ENCODE data around the gene ANAPC15. TPM values are rescaled to one million over a fixed set of nuclear protein-coding genes. Genes with fewer than 3 reads are reported as not detected.

Gene ANAPC15
- total and polyA plus RNA-seq, 9 donors = 29.8 to 38.7 (median 35.1) TPM

GRCh38 chr11:72067266-72067665 lies 45.2 kb downstream of the ANAPC15 start:
- peaks cover 8% of the 10 kb centered on the region for H3K36me3 ChIP-seq (ENCODE audit: control insufficient read depth, insufficient read depth, low read length)
- H3K27me3 ChIP-seq (ENCODE audit: control insufficient read depth, insufficient read depth, low read length) = no peaks in the 10 kb centered on the region
- no peaks in the 10 kb centered on the region for H3K9me3 ChIP-seq (replicated peaks; ENCODE audit: control insufficient read depth, low read depth, low read length)
- DNase-seq = no peak
- peaks cover 18% of the 10 kb centered on the region for H3K4me1 ChIP-seq (ENCODE audit: control insufficient read depth, insufficient read depth, low read length)
- peak overlapping the region; percentile 44 for H3K27ac ChIP-seq (ENCODE audit: low read length)
- no peak overlapping the region for H3K4me3 ChIP-seq (ENCODE audit: low read length)

GRCh38 chr11:72066855-72067254 lies 45.6 kb downstream of the ANAPC15 start:
- no peak for DNase-seq
- peak overlapping the region; percentile 44 for H3K27ac ChIP-seq (ENCODE audit: low read length)
- H3K4me1 ChIP-seq (ENCODE audit: control insufficient read depth, insufficient read depth, low read length) = peaks cover 14% of the 10 kb centered on the region

GRCh38 chr11:72061739-72062396 lies 50.6 kb downstream of the ANAPC15 start:
- no peaks in the 10 kb centered on the region for H3K27me3 ChIP-seq (ENCODE audit: control insufficient read depth, insufficient read depth, low read length)
- H3K9me3 ChIP-seq (replicated peaks; ENCODE audit: control insufficient read depth, low read depth, low read length) = no peaks in the 10 kb centered on the region
- no peak overlapping the region for H3K4me3 ChIP-seq (ENCODE audit: low read length)
- H3K36me3 ChIP-seq (ENCODE audit: control insufficient read depth, insufficient read depth, low read length) = peaks cover 9% of the 10 kb centered on the region
- no peaks in the 10 kb centered on the region for H3K4me1 ChIP-seq (ENCODE audit: control insufficient read depth, insufficient read depth, low read length)
- no CpG with 5 or more reads among the region's 5 CpGs for WGBS (ENCODE audit: insufficient coverage)
- no peak for DNase-seq
- H3K27ac ChIP-seq (ENCODE audit: low read length) = no peak overlapping the region

More at GRCh38 chr11:72066855-72067254, 45.6 kb downstream of the ANAPC15 start:
- peaks cover 8% of the 10 kb centered on the region for H3K36me3 ChIP-seq (ENCODE audit: control insufficient read depth, insufficient read depth, low read length)
- no peaks in the 10 kb centered on the region for H3K9me3 ChIP-seq (replicated peaks; ENCODE audit: control insufficient read depth, low read depth, low read length)
- no peak overlapping the region for H3K4me3 ChIP-seq (ENCODE audit: low read length)
- H3K27me3 ChIP-seq (ENCODE audit: control insufficient read depth, insufficient read depth, low read length) = no peaks in the 10 kb centered on the region

Other genes with a start within 250 kb of the ANAPC15 start
- gene DEFB131B, start 234.2 kb downstream of the ANAPC15 start, total RNA-seq = not detected
- not detected for gene DEFB131B, start 234.2 kb downstream of the ANAPC15 start, polyA plus RNA-seq (ENCODE audit: insufficient read depth in 1 of 8, insufficient read length in 8 of 8, low replicate concordance in 1 of 8)
- gene XNDC1N, start 184.1 kb downstream of the ANAPC15 start, total RNA-seq = 5.3 TPM
- gene XNDC1N, start 184.1 kb downstream of the ANAPC15 start, polyA plus RNA-seq (ENCODE audit: insufficient read depth in 1 of 8, insufficient read length in 8 of 8, low replicate concordance in 1 of 8) = 1 to 10 TPM; 1.9 to 3.7 (median 2.9) TPM
- 24.8 TPM for gene RNF121, start 183.6 kb downstream of the ANAPC15 start, total RNA-seq
- 10 to 100 TPM; 24.1 to 35.7 (median 32.5) TPM for gene RNF121, start 183.6 kb downstream of the ANAPC15 start, polyA plus RNA-seq (ENCODE audit: insufficient read depth in 1 of 8, insufficient read length in 8 of 8, low replicate concordance in 1 of 8)
- gene IL18BP, start 113.8 kb downstream of the ANAPC15 start, total RNA-seq = 2.5 TPM
- 10 to 100 TPM in 1 of 8 donors, 1 to 10 TPM in 7; 4.7 to 11.0 (median 6.8) TPM for gene IL18BP, start 113.8 kb downstream of the ANAPC15 start, polyA plus RNA-seq (ENCODE audit: insufficient read depth in 1 of 8, insufficient read length in 8 of 8, low replicate concordance in 1 of 8)
- gene NUMA1, start 32.2 kb downstream of the ANAPC15 start, total RNA-seq = 118 TPM
- 100 to 1,000 TPM; 144 to 197 (median 173) TPM for gene NUMA1, start 32.2 kb downstream of the ANAPC15 start, polyA plus RNA-seq (ENCODE audit: insufficient read depth in 1 of 8, insufficient read length in 8 of 8, low replicate concordance in 1 of 8)
- gene LRRC51, start 31.8 kb downstream of the ANAPC15 start, total RNA-seq = 3.4 TPM
- 1 to 10 TPM; 5.8 to 9.5 (median 7.7) TPM for gene LRRC51, start 31.8 kb downstream of the ANAPC15 start, polyA plus RNA-seq (ENCODE audit: insufficient read depth in 1 of 8, insufficient read length in 8 of 8, low replicate concordance in 1 of 8)
- gene LAMTOR1, start 9.4 kb downstream of the ANAPC15 start, total RNA-seq = 53.4 TPM
- 10 to 100 TPM; 84.6 to 99.1 (median 92.7) TPM for gene LAMTOR1, start 9.4 kb downstream of the ANAPC15 start, polyA plus RNA-seq (ENCODE audit: insufficient read depth in 1 of 8, insufficient read length in 8 of 8, low replicate concordance in 1 of 8)
- gene TOMT, start 6.8 kb downstream of the ANAPC15 start, total RNA-seq = not detected
- gene TOMT, start 6.8 kb downstream of the ANAPC15 start, polyA plus RNA-seq (ENCODE audit: insufficient read depth in 1 of 8, insufficient read length in 8 of 8, low replicate concordance in 1 of 8) = not detected
- not detected for gene FOLR3, start 23.0 kb upstream of the ANAPC15 start, total RNA-seq
- gene FOLR3, start 23.0 kb upstream of the ANAPC15 start, polyA plus RNA-seq (ENCODE audit: insufficient read depth in 1 of 8, insufficient read length in 8 of 8, low replicate concordance in 1 of 8) = under 1 TPM in 1 of 8 donors, not detected in 7; 0.18 TPM
- gene FOLR1, start 79.4 kb upstream of the ANAPC15 start, total RNA-seq = 3.6 TPM
- 1 to 10 TPM; 2.8 to 8.6 (median 5.0) TPM for gene FOLR1, start 79.4 kb upstream of the ANAPC15 start, polyA plus RNA-seq (ENCODE audit: insufficient read depth in 1 of 8, insufficient read length in 8 of 8, low replicate concordance in 1 of 8)
- gene FOLR2, start 104.1 kb upstream of the ANAPC15 start, total RNA-seq = 23.5 TPM
- 10 to 100 TPM; 18.2 to 31.4 (median 27.0) TPM for gene FOLR2, start 104.1 kb upstream of the ANAPC15 start, polyA plus RNA-seq (ENCODE audit: insufficient read depth in 1 of 8, insufficient read length in 8 of 8, low replicate concordance in 1 of 8)
- 87.7 TPM for gene INPPL1, start 112.1 kb upstream of the ANAPC15 start, total RNA-seq
- 100 to 1,000 TPM; 134 to 211 (median 165) TPM for gene INPPL1, start 112.1 kb upstream of the ANAPC15 start, polyA plus RNA-seq (ENCODE audit: insufficient read depth in 1 of 8, insufficient read length in 8 of 8, low replicate concordance in 1 of 8)
- gene PHOX2A, start 131.5 kb upstream of the ANAPC15 start, total RNA-seq = not detected
- gene PHOX2A, start 131.5 kb upstream of the ANAPC15 start, polyA plus RNA-seq (ENCODE audit: insufficient read depth in 1 of 8, insufficient read length in 8 of 8, low replicate concordance in 1 of 8) = under 1 TPM in 1 of 8 donors, not detected in 7; 0.21 TPM